ENCODE data around the gene SMIM24.
A peak's percentile ranks its signal among the peaks of the same experiment; 100 is the strongest.
"Not testable (repeated sequence)": the region's sequence is repeated elsewhere in the genome, so short reads cannot be mapped to it uniquely, and the experiment has no call there.

The SMIM24 gene

GRCh38 chr19:3446657-3447056 is 33.7 kb downstream of the SMIM24 start:
- H3K27me3 ChIP-seq (ENCODE audit: control insufficient read depth, insufficient read depth, low read length); H3K9me3 ChIP-seq (ENCODE audit: control insufficient read depth, low read depth, low read length); H3K36me3 ChIP-seq (ENCODE audit: control insufficient read depth, low read depth, low read length); H3K27ac ChIP-seq (ENCODE audit: low read length); H3K9ac ChIP-seq (ENCODE audit: low read length); H3K4me1 ChIP-seq (ENCODE audit: control insufficient read depth, low read depth, low read length); H3K4me3 ChIP-seq (ENCODE audit: low read length): not testable (repeated sequence)

DNA sequence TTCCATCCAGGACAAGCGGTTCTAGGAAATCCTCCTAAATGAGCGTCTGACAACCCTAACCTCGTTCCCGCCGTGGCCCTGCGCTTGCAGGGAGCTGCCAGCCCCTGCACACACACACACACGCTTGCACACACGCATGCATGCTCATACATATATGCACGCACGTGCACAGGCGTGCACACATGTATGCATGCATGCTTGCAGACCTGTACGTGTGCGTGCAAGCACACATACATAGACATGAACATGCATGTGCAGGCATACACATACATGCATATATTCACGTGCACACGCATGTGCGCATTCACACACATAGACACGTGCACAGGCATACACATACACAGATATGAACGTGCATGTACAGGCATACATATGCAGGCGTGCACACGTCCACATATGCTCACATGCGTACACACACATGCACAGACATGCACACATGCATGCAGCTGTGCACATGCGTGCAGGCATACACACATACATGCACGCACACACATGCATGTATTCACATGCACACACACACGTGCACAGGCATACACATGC is 35.6 kb downstream of the SMIM24 start:
- Histone ChIP-seq H3K27ac (ENCODE audit: low read length) (no peak overlapping the region), H3K4me1 (ENCODE audit: control insufficient read depth, low read depth, low read length) (no peaks in the 10 kb centered on the region), H3K4me3 (ENCODE audit: low read length) (no peak overlapping the region), H3K36me3 (ENCODE audit: control insufficient read depth, low read depth, low read length) (no peaks in the 10 kb centered on the region), H3K9ac (ENCODE audit: low read length) (no peak overlapping the region), H3K27me3 (ENCODE audit: control insufficient read depth, insufficient read depth, low read length) (no peaks in the 10 kb centered on the region), H3K9me3 (ENCODE audit: control insufficient read depth, low read depth, low read length) (no peaks in the 10 kb centered on the region)

DNA sequence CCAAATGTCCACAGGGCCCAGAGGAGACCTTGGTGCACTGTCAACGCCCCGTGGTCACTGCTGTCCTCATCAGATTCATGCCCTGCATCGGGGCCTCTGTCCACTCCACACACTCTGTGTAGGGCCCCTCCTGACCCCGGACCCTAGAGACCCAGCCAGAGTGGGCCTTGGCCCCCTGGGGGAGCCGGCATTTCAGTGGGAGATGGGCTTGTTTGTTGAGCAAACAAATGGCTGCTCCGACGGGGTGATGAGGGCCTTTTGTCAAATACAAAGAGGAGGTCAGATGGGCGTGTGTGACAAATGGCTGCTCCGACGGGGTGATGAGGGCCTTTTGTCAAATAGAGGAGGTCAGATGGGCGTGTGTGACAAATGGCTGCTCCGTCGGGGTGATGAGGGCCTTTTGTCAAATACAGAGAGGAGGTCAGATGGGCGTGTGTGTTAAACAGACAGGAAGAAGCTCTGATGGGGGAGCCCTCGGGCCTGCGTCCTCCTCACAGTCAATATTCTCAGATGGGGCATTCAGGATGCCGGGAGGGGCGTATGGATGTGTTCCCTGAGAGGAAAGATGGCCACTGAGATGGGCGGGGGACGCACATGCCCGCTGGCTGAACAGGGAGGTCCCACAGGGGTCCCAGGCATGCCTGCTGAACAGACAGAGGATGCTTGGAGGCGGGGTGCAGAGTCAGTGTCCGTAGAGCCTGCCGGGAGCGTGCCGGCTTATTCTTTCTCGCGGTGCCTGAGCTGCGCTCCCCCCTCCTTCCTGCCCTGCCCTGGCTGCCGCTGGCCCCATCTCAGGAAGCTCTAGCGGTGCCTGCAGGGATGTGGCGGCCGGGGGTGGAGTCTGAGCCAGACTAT is 36.3 kb downstream of the SMIM24 start:
- Histone ChIP-seq H3K27me3 (ENCODE audit: control insufficient read depth, insufficient read depth, low read length) (no peaks in the 10 kb centered on the region), H3K9ac (ENCODE audit: low read length) (peak overlapping the region; percentile 8), H3K9me3 (ENCODE audit: control insufficient read depth, low read depth, low read length) (no peaks in the 10 kb centered on the region), H3K4me3 (ENCODE audit: low read length) (no peak overlapping the region), H3K4me1 (ENCODE audit: control insufficient read depth, low read depth, low read length) (no peaks in the 10 kb centered on the region), H3K36me3 (ENCODE audit: control insufficient read depth, low read depth, low read length) (no peaks in the 10 kb centered on the region), H3K27ac (ENCODE audit: low read length) (no peak overlapping the region)

- Histone ChIP-seq H3K4me1 (ENCODE audit: control insufficient read depth, low read depth, low read length) (no peaks in the 10 kb centered on the region), H3K27me3 (ENCODE audit: control insufficient read depth, insufficient read depth, low read length) (no peaks in the 10 kb centered on the region), H3K9me3 (ENCODE audit: control insufficient read depth, low read depth, low read length) (no peaks in the 10 kb centered on the region), H3K27ac (ENCODE audit: low read length) (no peak overlapping the region), H3K36me3 (ENCODE audit: control insufficient read depth, low read depth, low read length) (no peaks in the 10 kb centered on the region), H3K9ac (ENCODE audit: low read length) (no peak overlapping the region), H3K4me3 (ENCODE audit: low read length) (no peak overlapping the region)
These were observed 37.7 kb downstream of the SMIM24 start for GRCh38 chr19:3442487-3443071.

- no peak overlapping the region for H3K27ac ChIP-seq (ENCODE audit: low read length)
- no peaks in the 10 kb centered on the region for H3K4me1 ChIP-seq (ENCODE audit: control insufficient read depth, low read depth, low read length)
- H3K27me3 ChIP-seq (ENCODE audit: control insufficient read depth, insufficient read depth, low read length): no peaks in the 10 kb centered on the region
- no peaks in the 10 kb centered on the region for H3K36me3 ChIP-seq (ENCODE audit: control insufficient read depth, low read depth, low read length)
- H3K9me3 ChIP-seq (ENCODE audit: control insufficient read depth, low read depth, low read length): no peaks in the 10 kb centered on the region
- H3K9ac ChIP-seq (ENCODE audit: low read length): no peak overlapping the region
- H3K4me3 ChIP-seq (ENCODE audit: low read length): no peak overlapping the region
These were observed 38.4 kb downstream of the SMIM24 start for GRCh38 chr19:3441986-3442329.

- no peak overlapping the region for H3K4me3 ChIP-seq (ENCODE audit: low read length)
- no peaks in the 10 kb centered on the region for H3K36me3 ChIP-seq (ENCODE audit: control insufficient read depth, low read depth, low read length)
- H3K9ac ChIP-seq (ENCODE audit: low read length): no peak overlapping the region
- no peaks in the 10 kb centered on the region for H3K27me3 ChIP-seq (ENCODE audit: control insufficient read depth, insufficient read depth, low read length)
- H3K27ac ChIP-seq (ENCODE audit: low read length): no peak overlapping the region
- no peaks in the 10 kb centered on the region for H3K4me1 ChIP-seq (ENCODE audit: control insufficient read depth, low read depth, low read length)
- H3K9me3 ChIP-seq (ENCODE audit: control insufficient read depth, low read depth, low read length): no peaks in the 10 kb centered on the region
These were observed 39.0 kb downstream of the SMIM24 start for GRCh38 chr19:3441089-3441985.

DNA sequence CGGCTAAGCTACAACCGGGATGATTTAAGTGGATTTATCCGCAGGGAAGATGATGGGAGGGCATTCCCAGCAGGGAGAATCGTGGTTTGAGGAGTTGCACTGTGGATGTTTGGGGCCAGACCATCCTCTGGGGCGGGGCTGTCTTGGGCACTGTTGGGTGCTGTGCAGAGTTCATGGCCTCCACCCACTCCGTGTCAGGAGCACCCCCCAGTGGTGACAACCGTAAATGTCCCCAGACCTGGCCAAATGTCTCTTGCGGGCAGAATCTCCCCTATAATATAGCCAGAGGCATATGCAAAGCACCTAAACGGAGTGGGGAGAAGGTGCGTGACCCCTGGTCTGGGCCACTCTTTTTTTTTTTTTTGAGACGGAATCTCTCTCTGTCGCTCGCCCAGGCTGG is 40.2 kb downstream of the SMIM24 start:
- H3K9ac ChIP-seq (ENCODE audit: low read length): no peak overlapping the region
- no peak overlapping the region for H3K4me3 ChIP-seq (ENCODE audit: low read length)
- H3K27me3 ChIP-seq (ENCODE audit: control insufficient read depth, insufficient read depth, low read length): no peaks in the 10 kb centered on the region
- H3K9me3 ChIP-seq (ENCODE audit: control insufficient read depth, low read depth, low read length): no peaks in the 10 kb centered on the region
- no peaks in the 10 kb centered on the region for H3K36me3 ChIP-seq (ENCODE audit: control insufficient read depth, low read depth, low read length)
- H3K27ac ChIP-seq (ENCODE audit: low read length): no peak overlapping the region
- H3K4me1 ChIP-seq (ENCODE audit: control insufficient read depth, low read depth, low read length): no peaks in the 10 kb centered on the region

DNA sequence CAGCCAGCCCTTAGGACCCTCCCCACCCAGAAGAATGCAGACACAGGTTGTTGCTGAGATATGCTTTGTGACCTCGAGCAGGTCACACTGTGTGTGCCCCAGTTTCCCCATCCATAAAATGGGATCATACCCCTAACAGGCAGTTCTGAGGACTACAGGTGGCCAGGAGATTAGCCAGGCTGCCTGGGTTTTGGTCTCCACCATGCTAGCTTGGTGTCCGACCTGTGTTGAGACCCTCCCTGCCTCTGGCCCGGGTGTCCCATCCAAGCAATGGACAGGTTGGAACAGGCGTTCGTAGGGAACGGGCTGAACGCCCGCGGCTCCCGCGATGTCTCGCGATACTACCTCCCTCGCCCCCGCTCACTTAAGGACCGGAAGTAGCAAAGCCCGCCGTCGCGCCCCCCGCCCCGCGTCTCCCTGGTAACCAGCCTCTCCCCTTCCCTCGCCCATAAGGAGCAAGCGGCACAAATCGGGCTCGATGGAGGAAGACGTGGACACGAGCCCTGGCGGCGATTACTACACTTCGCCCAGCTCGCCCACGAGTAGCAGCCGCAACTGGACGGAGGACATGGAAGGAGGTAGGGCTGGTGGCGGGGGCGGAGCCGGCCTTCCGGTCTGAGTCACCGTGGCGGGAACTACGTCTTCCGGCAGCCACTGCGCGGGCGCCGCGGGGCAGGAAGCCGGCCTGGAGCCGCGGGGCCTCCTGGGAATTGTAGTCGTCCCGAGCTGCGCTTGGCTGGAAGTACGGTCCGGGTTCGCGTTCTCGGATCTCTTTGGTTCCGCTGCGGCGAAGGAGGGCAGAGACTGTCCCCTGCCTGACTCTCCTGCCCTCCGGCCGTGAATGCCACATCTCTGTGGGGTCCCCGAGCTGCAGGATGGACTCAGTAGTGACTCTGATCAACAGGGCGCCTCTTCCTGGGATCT is 45.4 kb downstream of the SMIM24 start:
- peak overlapping the region; percentile 90 for H3K27ac ChIP-seq (ENCODE audit: low read length)
- H3K9ac ChIP-seq (ENCODE audit: low read length): peak overlapping the region; percentile 82
- peak overlapping the region; percentile 59 for H3K4me3 ChIP-seq (ENCODE audit: low read length)
- H3K9me3 ChIP-seq (ENCODE audit: control insufficient read depth, low read depth, low read length): no peaks in the 10 kb centered on the region
- no peaks in the 10 kb centered on the region for H3K36me3 ChIP-seq (ENCODE audit: control insufficient read depth, low read depth, low read length)
- no peaks in the 10 kb centered on the region for H3K27me3 ChIP-seq (ENCODE audit: control insufficient read depth, insufficient read depth, low read length)
- no peaks in the 10 kb centered on the region for H3K4me1 ChIP-seq (ENCODE audit: control insufficient read depth, low read depth, low read length)

DNA sequence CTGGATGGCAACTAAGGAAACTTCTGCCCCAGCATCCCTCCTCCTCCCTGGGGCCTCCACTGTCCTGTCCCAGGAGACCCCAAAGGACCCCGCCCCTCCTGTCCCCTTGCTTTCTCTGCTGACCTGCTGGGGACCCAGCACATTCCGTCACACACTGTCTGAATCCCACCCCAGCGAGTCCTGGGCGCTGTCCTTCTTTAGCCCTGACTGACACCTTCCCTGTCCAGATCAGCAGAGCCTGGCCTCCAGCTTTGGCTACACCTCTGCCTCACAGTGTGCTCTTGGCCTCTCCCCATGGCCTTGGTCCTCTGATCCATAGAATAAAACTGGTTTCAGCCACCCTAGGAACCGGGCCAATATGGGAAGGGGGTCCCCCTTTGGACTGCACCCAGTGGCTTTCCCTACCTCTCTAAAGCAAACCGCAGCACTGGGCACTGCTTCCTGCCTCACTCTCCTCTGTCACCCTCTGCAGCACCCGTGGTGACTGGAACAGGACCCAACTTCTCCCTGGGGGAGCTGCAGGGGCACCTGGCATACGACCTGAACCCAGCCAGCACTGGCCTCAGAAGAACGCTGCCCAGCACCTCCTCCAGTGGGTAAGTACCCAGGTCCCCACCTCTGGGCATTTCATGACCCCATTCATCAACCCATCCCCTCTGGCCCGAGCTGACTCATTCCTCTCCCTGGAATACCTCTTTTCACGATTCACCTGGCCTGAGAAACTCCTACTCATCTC is 46.4 kb downstream of the SMIM24 start:
- H3K4me3 ChIP-seq (ENCODE audit: low read length): peak overlapping the region; percentile 59
- no peaks in the 10 kb centered on the region for H3K9me3 ChIP-seq (ENCODE audit: control insufficient read depth, low read depth, low read length)
- H3K4me1 ChIP-seq (ENCODE audit: control insufficient read depth, low read depth, low read length): no peaks in the 10 kb centered on the region
- H3K27me3 ChIP-seq (ENCODE audit: control insufficient read depth, insufficient read depth, low read length): no peaks in the 10 kb centered on the region
- H3K27ac ChIP-seq (ENCODE audit: low read length): no peak overlapping the region
- H3K9ac ChIP-seq (ENCODE audit: low read length): no peak overlapping the region
- no peaks in the 10 kb centered on the region for H3K36me3 ChIP-seq (ENCODE audit: control insufficient read depth, low read depth, low read length)

DNA sequence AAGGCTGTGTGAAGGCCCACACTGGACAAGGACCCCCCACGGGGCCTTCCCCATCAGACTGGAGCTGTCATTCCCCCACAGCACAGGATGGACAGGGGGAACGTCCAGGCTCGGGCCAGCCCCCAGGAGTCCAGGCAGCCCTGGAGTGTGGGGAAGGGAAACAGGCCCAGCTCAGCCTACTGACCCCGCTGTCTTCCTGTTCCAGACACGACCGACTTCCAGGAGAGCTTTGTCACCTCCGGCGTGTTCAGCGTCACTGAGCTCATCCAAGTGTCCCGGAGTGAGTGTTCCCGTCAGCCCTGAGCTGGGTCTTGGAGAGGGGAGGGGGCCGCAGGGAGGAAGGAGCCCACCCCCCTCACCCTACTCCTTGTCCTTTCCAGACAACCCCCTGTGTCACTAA is 47.0 kb downstream of the SMIM24 start:
- no peaks in the 10 kb centered on the region for H3K4me1 ChIP-seq (ENCODE audit: control insufficient read depth, low read depth, low read length)
- no peak overlapping the region for H3K27ac ChIP-seq (ENCODE audit: low read length)
- no peaks in the 10 kb centered on the region for H3K27me3 ChIP-seq (ENCODE audit: control insufficient read depth, insufficient read depth, low read length)
- no peak overlapping the region for H3K4me3 ChIP-seq (ENCODE audit: low read length)
- H3K9ac ChIP-seq (ENCODE audit: low read length): no peak overlapping the region
- H3K9me3 ChIP-seq (ENCODE audit: control insufficient read depth, low read depth, low read length): no peaks in the 10 kb centered on the region
- H3K36me3 ChIP-seq (ENCODE audit: control insufficient read depth, low read depth, low read length): no peaks in the 10 kb centered on the region

Data from iPS-18a (cell line).